Neural progenitor cell (in vitro differentiated cells): Measurements from ENCODE around the gene SELENOP.

Experiments used
- EZH2 ChIP-seq: fragments of 200-600 bp; sonication (generic); IDR thresholded peaks from 2 replicates; pipeline ENCODE4 v1.6.1; 2017; ENCODE audit warnings: antibody characterized with exemption, mild to moderate bottlenecking, moderate library complexity
- EZH2phosphoT487 ChIP-seq: fragments of 200-600 bp; sonication (generic); IDR thresholded peaks from 2 replicates; pipeline ENCODE4 v1.6.1; 2017; ENCODE audit warnings: antibody characterized with exemption
- TF ChIP-seq, protein P1 (sequence below): fragments of 200-600 bp; sonication (generic); IDR thresholded peaks from 2 replicates; pipeline ENCODE4 v1.5.1; 2017; ENCODE audit warnings: antibody characterized with exemption, mild to moderate bottlenecking

DNA sequence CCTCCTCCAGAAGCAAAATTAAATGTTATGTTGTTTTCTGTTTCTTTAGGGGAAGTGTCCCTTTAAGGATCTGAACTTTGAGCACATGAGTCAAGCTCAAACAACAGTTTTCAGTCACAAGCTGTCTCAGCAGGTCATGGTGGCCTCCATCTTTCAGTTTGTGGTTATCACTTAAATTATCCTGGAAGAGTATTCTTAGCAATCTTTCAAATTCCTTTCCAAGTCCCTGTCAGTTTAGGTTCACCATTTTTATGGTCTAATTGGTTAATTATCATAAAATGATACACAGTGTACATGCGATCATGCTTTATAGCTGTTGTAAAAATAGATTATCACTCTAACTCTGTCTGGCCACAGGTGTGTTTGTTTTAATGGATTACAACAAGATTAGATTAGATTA, 43.1 kb upstream of the SELENOP start:
- TF ChIP-seq, protein P1, sequence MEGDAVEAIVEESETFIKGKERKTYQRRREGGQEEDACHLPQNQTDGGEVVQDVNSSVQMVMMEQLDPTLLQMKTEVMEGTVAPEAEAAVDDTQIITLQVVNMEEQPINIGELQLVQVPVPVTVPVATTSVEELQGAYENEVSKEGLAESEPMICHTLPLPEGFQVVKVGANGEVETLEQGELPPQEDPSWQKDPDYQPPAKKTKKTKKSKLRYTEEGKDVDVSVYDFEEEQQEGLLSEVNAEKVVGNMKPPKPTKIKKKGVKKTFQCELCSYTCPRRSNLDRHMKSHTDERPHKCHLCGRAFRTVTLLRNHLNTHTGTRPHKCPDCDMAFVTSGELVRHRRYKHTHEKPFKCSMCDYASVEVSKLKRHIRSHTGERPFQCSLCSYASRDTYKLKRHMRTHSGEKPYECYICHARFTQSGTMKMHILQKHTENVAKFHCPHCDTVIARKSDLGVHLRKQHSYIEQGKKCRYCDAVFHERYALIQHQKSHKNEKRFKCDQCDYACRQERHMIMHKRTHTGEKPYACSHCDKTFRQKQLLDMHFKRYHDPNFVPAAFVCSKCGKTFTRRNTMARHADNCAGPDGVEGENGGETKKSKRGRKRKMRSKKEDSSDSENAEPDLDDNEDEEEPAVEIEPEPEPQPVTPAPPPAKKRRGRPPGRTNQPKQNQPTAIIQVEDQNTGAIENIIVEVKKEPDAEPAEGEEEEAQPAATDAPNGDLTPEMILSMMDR = no peak
- no peak for TF ChIP-seq EZH2
- TF ChIP-seq EZH2phosphoT487 = no peak
